Activated T-helper 1 cell treated with anti-CD3 and anti-CD28 coated beads, Interleukin-2, amount 50 U/mL, for 16 hours (primary cell): ENCODE results near the gene LARGE1.

Source experiments
- DNase-seq, 2 donors: peaks; one replicate each; pipeline ENCODE4 v3.0.0-alpha.2; 2020; ENCODE audit warnings: low read depth in 1 of 2, low spot score in 1 of 2

The LARGE1 gene

DNA sequence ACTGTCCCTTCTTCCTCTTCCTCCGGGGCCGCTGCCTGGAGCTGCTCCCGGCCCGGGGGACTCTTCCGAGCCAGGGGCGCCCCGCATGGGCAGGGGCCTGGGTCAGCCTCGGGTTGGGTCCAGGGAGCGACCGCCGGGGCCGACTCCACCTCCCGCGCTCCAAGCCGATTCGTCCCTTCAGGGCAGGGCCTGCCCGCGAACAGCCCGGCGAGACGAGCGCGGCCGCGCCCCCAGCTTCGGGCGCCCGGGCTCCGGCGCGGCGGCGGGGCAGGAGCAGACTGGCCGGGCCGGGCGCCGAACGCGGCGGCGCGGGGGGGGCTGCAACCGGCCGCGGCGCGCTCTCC lies at the start of gene LARGE1:
LARGE1 (minus strand) TSS at position 280 of the 344 bp plus-strand sequence.
- no peak for DNase-seq

DNA sequence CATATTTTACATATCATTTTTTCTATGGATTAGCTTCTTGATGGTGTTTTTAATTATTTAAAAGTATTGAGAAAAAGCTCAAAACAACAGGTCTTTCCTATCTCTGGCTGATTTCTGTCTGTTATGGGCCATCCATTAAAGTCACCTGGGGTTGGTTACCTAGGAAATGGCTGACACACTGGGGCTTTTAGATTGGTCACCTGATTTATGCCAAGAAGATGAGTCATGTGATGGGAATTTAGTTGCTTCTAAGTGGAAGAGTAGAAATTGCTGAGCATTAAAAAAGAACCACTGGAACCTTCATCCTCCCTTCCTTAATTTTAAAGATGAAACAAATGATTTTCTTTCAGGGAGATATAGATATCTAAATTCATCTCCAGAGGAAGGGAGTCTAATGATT lies 48.8 kb upstream of the LARGE1 start:
- DNase-seq, result no peak

DNA sequence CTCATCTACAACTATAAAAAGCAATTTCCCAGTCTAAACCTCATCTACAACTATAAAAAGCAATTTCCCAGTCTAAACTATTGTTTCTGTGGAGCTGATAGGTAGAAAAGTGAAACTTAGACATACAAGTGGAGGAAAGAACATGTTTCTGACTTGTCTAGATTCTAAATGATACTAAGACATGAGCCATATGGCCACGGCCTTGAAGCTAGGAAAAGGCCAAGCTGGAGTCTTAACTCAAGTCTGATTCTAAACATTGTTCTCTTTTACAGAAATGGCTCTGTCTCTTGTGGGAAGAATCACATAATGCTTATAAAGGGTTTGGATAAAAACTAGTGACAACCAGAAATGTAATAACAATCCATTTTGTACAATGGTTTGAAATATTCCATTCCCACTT lies 43.8 kb upstream of the LARGE1 start:
- DNase-seq, result no peak

DNA sequence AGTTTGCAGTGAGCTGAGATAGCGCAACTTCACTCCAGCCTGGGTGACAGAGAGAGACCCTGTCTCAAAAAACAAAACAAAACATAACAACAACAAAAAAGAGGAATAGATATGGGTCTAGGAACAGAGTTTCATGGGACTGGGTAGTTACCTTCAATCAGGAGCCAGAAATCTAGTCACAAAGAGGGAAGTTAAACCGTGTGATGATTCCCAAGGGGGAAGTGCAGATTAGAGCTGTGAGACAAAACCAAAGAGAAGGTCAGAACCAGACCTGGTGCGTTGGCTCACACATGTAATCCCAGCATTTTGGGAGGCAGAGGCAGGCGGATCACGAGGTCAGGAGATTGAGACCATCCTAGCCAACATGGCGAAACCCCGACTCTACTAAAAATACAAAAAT lies 42.1 kb upstream of the LARGE1 start:
- DNase-seq, result no peak

- no peak for DNase-seq
Measured at GRCh38 chr22:33958741-33959140, 38.5 kb upstream of the LARGE1 start.

DNA sequence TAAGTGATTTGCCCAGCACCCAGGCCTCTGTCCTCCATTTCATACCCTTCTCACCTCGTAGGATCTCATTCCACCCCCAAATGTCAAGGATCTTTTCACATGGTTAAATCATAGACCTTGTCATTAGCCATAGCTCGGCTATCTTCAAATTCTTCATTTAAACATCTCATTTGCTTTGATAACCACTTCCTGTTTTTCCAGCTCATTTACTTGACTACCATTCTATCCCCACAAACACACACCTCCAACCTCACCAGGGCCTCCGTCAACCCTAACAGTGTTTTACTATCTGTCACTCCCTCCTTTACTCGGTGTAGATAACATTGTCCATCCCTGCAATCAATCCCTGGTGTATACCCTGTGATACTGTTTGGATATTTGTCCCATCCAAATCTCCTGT lies 36.8 kb upstream of the LARGE1 start:
- DNase-seq, result no peak

DNA sequence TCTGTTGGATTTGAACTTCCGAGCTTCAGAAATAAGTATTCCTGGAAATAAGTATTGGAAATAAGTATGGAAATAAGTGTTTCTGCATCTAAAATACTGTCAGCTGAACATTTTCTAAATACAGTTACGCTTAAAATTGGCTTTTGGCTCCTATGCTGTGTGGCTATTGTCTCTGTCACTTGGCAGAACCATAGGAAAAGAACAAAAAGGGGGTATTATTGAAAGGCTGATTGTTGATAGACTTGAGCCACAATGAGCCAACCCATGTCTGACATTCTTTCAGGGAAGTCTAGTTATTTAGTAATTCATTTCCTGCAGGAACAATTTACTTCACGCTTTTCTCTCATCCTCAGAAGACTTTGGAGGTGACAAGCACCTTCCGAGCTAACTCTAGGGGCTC lies 32.5 kb upstream of the LARGE1 start:
- no peak for DNase-seq

DNA sequence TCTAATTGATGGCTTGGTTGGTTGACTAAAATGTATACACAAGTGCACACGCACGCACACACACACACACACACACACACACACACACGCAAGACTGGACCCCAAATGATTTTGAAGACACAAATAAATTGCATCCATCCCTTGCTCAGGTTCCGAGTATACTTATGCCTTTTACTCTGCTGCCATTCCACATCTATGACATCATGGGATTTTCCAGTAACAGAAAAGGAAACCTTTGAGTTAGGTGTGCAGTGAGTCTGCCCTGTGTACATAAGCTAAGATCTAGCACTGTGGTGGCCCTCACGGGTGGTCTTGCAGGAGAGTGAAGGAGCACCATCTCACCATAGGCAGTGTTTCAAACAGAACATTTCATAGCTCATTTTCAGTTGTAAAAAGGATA lies 20.5 kb upstream of the LARGE1 start:
- no peak for DNase-seq

- no peak for DNase-seq
Measured at GRCh38 chr22:33932997-33933396, 12.7 kb upstream of the LARGE1 start.

GRCh38 chr22:33931406-33931805 lies 11.1 kb upstream of the LARGE1 start:
- no peak for DNase-seq

- DNase-seq, result no peak
Measured at GRCh38 chr22:33927752-33928151, 7.5 kb upstream of the LARGE1 start.

DNA sequence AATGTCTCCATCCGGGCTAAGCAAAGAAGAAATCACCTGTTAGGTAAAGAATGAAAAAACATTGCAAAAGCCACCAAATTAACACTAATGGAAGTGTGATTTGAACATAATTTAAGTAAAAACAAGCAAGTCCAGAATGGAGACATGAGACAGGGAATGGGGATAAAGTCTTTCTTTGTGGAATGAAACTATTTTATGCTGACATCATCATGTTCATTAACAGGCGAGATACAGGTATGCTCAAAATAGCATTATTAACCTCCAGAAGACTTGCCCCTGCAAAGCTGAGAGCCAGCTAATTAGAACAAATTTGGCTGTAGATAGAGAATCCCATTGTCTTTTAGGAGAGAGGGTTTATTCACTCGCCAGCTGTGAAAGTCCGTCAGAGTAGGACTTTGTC lies 4.9 kb upstream of the LARGE1 start:
- DNase-seq, result no peak

DNA sequence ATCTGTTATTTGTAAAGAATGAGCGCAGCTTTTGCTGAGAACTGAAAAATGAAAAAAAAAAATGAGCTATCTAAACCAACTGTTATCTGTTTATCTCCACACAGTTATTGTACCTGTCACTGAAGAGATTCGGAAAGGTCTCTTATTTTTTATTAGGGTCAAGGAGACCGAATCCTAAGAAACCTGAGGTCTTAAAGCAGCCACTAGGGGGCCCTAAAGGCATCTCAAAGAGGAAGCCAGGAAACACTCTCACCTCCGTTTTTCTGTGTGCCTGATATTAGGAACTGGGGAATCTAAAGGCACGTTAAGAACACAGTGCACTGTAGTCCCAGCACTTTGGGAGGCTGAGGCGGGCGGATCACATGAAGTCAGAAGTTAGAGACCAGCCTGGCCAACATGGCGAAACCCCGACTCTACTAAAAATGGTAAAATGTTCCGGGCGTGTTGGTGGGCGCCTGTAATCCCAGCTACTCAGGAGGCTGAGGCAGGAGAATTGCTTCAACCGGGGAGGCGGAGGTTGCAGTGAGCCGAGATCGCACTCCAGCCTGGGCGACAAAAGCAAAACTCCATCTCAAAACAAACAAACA lies 3.5 kb upstream of the LARGE1 start:
- no peak for DNase-seq

GRCh38 chr22:33923033-33923432 lies 2.8 kb upstream of the LARGE1 start:
- DNase-seq, result no peak

GRCh38 chr22:33922349-33922681 lies 2.0 kb upstream of the LARGE1 start:
- no peak for DNase-seq

- DNase-seq, result no peak
Measured at GRCh38 chr22:33921525-33922348, 1.5 kb upstream of the LARGE1 start.

DNA sequence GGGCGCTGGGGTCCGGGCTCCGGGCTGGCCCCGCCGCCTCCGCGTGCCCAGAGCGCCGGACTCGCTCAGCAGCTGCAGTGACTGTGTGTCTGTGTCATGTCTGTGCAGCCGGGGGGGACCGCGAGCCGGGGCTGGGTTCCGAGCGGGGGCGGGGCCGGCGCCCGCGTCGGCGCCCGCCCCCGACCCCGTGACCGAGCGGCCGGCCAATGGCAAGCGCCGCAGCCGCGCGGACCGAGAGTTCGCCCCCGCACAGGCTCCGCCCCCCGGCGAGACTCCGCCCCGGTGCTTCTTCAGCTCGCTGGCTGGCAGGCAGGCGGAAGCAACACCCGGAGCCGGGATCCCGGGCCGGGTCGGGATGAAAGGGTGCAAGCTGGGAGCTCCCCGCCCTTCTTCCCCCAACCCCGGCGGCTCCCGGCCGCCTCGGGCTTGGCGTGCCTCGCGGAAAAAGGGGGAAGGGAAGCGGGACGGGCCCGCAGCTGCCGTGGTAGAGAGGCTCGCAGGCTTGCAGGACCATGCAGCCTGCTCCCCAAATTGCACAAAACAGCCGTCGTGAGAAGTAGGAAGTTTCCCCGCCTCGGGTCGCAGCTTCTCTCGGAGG lies 750 bp upstream of the LARGE1 start:
- peak; percentile 56 to 68 for DNase-seq

DNA sequence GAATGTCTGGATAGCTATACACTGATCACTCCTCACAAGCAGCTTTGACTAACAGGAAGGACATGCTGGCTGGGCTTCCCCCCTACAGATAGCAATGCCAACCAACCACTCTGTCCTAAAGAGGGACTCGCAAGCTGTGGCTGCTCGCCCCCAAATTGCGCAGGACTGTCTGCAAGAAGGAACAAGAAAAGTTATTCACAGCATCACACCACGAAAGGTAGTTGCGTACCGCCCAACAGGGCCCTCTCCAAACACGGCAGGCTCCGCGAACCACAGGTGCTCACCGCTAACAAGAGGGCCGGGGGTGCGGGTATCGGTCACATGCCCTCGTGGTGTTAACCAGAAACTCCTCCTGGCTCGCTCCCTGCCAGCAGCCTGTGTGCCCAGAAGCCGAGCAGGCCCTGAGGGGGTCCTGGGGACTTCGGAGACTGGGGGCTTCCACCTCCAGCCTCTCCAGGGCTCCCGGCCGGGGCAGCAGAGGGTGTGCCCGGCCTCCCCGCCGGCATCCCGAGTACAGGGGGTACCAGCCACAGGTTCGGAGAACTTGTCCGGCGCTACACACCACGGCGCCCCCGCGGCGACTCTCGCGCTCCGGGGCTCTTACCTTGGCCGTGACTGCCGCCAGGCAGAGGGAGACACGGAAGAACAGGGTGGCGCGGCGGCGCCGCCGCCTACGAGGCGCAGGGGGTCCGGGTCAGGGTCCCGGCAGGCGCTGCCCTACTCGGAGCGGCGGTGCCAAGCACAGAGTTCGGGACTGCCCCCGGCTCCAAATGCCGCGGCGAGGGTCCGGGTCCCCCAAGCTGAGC lies 682 bp downstream of the LARGE1 start:
- no peak for DNase-seq

DNA sequence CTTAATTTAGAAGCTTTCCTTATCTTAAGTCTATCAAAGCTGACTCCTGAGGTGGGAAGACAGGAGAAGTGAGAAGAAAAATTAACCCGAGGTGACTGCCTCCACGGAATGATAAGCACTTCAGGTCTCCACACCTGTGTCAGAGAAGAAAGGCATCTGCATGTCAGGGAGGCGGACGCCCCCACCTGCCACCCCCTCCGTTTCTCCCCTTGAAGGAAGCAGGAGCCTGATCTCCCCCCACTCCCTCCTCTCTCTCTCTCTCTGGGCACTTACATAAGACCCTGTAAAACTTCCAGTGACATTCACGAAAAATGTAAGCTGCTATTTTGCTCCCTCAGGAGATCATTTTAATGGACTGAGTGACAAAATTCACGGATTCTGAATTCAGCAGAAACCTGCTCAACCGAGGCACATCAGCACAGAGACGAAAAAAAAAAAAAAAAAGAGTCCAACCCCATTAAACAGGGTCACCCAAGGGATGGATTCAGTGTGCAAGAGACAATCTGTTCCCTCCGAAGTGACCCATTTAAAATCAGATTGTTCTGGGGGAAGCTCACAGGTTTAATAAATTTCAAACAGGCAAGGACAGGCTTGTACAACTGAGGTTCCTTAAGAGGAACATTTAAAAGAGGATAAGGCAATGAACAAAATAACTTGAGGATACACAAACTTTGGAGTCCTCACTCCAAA lies 1.5 kb downstream of the LARGE1 start:
- no peak for DNase-seq

DNA sequence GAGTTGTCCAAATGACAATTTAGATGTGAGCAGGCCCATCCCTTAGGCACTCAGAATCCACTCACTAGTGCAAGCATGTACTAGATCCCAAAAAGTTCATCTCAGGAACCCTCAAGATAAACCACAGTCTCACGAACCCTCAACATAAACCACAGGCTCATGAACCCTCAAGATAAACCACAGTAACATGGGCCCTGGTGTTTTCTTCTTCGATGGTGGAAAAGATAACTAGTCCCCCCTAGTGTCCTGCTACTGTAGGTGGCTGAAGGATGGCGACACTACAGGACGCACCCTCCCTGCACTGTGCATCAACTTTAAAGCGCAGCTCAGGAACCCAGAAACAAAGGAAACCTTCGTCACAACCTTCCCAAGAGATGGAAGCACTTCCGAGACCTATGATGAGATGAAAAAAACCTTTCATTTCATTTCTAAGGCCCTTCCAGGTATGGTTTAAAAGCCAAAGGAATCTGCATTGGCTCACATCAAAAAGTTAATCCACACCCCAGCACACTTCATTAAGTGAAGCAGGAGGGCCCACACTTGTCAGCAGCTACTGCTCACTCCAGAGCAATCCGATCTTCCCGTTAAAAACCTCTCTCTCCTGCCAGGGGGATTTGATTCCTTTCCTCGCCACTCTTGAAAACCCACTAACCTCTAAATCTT lies 2.4 kb downstream of the LARGE1 start:
- no peak for DNase-seq

GRCh38 chr22:33914699-33915098 lies 5.6 kb downstream of the LARGE1 start:
- DNase-seq, result no peak
